HepG2 (cell line): Measurements from ENCODE around the gene AAMP. TPM values are rescaled to one million over a fixed set of nuclear protein-coding genes. Genes with fewer than 3 reads are reported as not detected.

Source experiments
- AHDC1 ChIP-seq: sonication (generic); formaldehyde crosslinking; IDR thresholded peaks from 2 replicates; pipeline ENCODE4 v1.5.1; 2020; ENCODE audit warnings: mild to moderate bottlenecking, missing genetic modification reagents, borderline replicate concordance
- AHR ChIP-seq: IDR thresholded peaks from 2 replicates; pipeline ENCODE4 v1.6.1; 2018; ENCODE audit warnings: missing genetic modification reagents, missing compliant biosample characterization
- FOXJ3 ChIP-seq: sonication (generic); formaldehyde crosslinking; IDR thresholded peaks from 2 replicates; pipeline ENCODE4 v1.4.0; 2020; ENCODE audit warnings: missing genetic modification reagents, mild to moderate bottlenecking, borderline replicate concordance
- GABPA ChIP-seq, 2 experiments: IDR thresholded peaks; 2 replicates each; pipeline ENCODE4 v1.6.1; 2011 to 2016; ENCODE audit warnings: low read depth in 2 of 2, low read length in 1 of 2, missing biosample characterization in 1 of 2, missing genetic modification characterization in 1 of 2
- NFATC3 ChIP-seq: sonication (generic); formaldehyde crosslinking; IDR thresholded peaks from 2 replicates; pipeline ENCODE4 v1.5.1; 2020; ENCODE audit warnings: mild to moderate bottlenecking, missing genetic modification reagents
- RBM22 ChIP-seq: fragments of 200-400 bp; formaldehyde crosslinking; optimal IDR thresholded peaks from 2 replicates; pipeline ENCODE3; 2017; ENCODE audit warnings: mild to moderate bottlenecking, low read length, moderate library complexity
- RXRB ChIP-seq: IDR thresholded peaks from 2 replicates; pipeline ENCODE4 v1.6.1; 2016; ENCODE audit warnings: borderline replicate concordance, missing genetic modification reagents, missing compliant biosample characterization
- SMAD1 ChIP-seq: sonication (generic); formaldehyde crosslinking; IDR thresholded peaks from 2 replicates; pipeline ENCODE4 v1.4.0; 2020; ENCODE audit warnings: missing genetic modification reagents, low read depth, mild to moderate bottlenecking, borderline replicate concordance
- SYNCRIP ChIP-seq: fragments of 200-400 bp; formaldehyde crosslinking; IDR thresholded peaks from 2 replicates; pipeline ENCODE4 v1.6.1; 2018; ENCODE audit warnings: mild to moderate bottlenecking, low read depth, low read length; ENCODE audit not compliant: insufficient read depth
- ZC3H4 ChIP-seq: sonication (generic); formaldehyde crosslinking; IDR thresholded peaks from 2 replicates; pipeline ENCODE4 v1.4.0; 2020; ENCODE audit warnings: missing genetic modification reagents, borderline replicate concordance
- ZFY ChIP-seq: sonication (generic); formaldehyde crosslinking; IDR thresholded peaks from 2 replicates; pipeline ENCODE4 v1.4.0; 2020; ENCODE audit warnings: missing genetic modification reagents
- ZIK1 ChIP-seq: sonication (generic); formaldehyde crosslinking; IDR thresholded peaks from 2 replicates; pipeline ENCODE4 v1.5.0; 2020; ENCODE audit warnings: mild to moderate bottlenecking, low read depth, missing genetic modification reagents, borderline replicate concordance
- ZNF430 ChIP-seq: sonication (generic); formaldehyde crosslinking; IDR thresholded peaks from 2 replicates; pipeline ENCODE4 v1.9.0; 2021; ENCODE audit warnings: mild to moderate bottlenecking, missing genetic modification reagents
- ZNF652 ChIP-seq: IDR thresholded peaks from 2 replicates; pipeline ENCODE4 v1.6.1; 2016; ENCODE audit warnings: low read depth, borderline replicate concordance
- polyA plus RNA-seq, 8 experiments: library from polyadenylated mRNA; depleted of rRNA in 3 of 8; stranded (reverse) in 7 of 8; unstranded in 1 of 8; fragments of >200 nt; fragmentation: Illumina TruSeq in 4 of 8; extraction: Trizol in 4 of 8; gene quantifications; 2 replicates each; pipeline versions ENCODE4 v1.2.1 to v1.2.3, GENCODE V29; 2011 to 2016; ENCODE audit warnings: low read depth in 4 of 8, missing spikeins in 1 of 8, mixed read lengths in 1 of 8; ENCODE audit not compliant: insufficient read depth in 1 of 8
- total RNA-seq, 5 experiments: library from RNA; depleted of rRNA; stranded (reverse); fragments of >200 nt; fragmentation: Illumina TruSeq; extraction: Trizol; gene quantifications; 2 replicates each; pipeline ENCODE4 v1.2.3, GENCODE V29; 2016; ENCODE audit warnings: low read depth in 1 of 5
- TF ChIP-seq, protein P1 (sequence below): sonication (generic); formaldehyde crosslinking; IDR thresholded peaks from 2 replicates; pipeline ENCODE4 v1.4.0; 2020; ENCODE audit warnings: missing genetic modification reagents, borderline replicate concordance
- TF ChIP-seq, protein P2 (sequence below): sonication (generic); formaldehyde crosslinking; IDR thresholded peaks from 2 replicates; pipeline ENCODE4 v1.4.0; 2020; ENCODE audit warnings: missing genetic modification reagents

Gene AAMP
- total and polyA plus RNA-seq, 2 of the 13 experiments (the other 11 are each of a cell fraction or from before 2014, with no cell fraction given) = 110 to 186 TPM

- TF ChIP-seq, protein P1, sequence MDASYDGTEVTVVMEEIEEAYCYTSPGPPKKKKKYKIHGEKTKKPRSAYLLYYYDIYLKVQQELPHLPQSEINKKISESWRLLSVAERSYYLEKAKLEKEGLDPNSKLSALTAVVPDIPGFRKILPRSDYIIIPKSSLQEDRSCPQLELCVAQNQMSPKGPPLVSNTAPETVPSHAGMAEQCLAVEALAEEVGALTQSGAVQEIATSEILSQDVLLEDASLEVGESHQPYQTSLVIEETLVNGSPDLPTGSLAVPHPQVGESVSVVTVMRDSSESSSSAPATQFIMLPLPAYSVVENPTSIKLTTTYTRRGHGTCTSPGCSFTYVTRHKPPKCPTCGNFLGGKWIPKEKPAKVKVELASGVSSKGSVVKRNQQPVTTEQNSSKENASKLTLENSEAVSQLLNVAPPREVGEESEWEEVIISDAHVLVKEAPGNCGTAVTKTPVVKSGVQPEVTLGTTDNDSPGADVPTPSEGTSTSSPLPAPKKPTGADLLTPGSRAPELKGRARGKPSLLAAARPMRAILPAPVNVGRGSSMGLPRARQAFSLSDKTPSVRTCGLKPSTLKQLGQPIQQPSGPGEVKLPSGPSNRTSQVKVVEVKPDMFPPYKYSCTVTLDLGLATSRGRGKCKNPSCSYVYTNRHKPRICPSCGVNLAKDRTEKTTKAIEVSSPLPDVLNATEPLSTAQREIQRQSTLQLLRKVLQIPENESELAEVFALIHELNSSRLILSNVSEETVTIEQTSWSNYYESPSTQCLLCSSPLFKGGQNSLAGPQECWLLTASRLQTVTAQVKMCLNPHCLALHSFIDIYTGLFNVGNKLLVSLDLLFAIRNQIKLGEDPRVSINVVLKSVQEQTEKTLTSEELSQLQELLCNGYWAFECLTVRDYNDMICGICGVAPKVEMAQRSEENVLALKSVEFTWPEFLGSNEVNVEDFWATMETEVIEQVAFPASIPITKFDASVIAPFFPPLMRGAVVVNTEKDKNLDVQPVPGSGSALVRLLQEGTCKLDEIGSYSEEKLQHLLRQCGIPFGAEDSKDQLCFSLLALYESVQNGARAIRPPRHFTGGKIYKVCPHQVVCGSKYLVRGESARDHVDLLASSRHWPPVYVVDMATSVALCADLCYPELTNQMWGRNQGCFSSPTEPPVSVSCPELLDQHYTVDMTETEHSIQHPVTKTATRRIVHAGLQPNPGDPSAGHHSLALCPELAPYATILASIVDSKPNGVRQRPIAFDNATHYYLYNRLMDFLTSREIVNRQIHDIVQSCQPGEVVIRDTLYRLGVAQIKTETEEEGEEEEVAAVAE (CRISPR knock-in tag) = no peak
- TF ChIP-seq ZNF430 (CRISPR knock-in tag) = peak; percentile 38; the same call in 1 of the 2 replicates
- peak; percentile 70 for TF ChIP-seq RBM22
- no peak for TF ChIP-seq ZC3H4 (CRISPR knock-in tag)
- TF ChIP-seq SMAD1 (CRISPR knock-in tag) = no peak
- TF ChIP-seq AHDC1 (CRISPR knock-in tag) = peak; percentile 87
- TF ChIP-seq SYNCRIP = no peak
- TF ChIP-seq FOXJ3 = 0 out of 2 replicates have a peak, but pooled peaks have one; percentile 26
- peak; percentile 92 for TF ChIP-seq RXRB (CRISPR knock-in tag)
- 0 out of 2 replicates have a peak, but pooled peaks have one; percentile 27 for TF ChIP-seq ZFY (CRISPR knock-in tag)
- no peak for TF ChIP-seq ZNF652 (CRISPR knock-in tag)
- no peak for TF ChIP-seq GABPA (IDR thresholded peaks at IDR 0.05; ENCODE audit: low read depth, low read length)
- TF ChIP-seq GABPA (CRISPR knock-in tag; IDR thresholded peaks at IDR 0.05; ENCODE audit: low read depth) = 0 out of 2 replicates have a peak, but pooled peaks have one; percentile 10
- no peak for TF ChIP-seq ZIK1 (CRISPR knock-in tag)
- TF ChIP-seq, protein P2, sequence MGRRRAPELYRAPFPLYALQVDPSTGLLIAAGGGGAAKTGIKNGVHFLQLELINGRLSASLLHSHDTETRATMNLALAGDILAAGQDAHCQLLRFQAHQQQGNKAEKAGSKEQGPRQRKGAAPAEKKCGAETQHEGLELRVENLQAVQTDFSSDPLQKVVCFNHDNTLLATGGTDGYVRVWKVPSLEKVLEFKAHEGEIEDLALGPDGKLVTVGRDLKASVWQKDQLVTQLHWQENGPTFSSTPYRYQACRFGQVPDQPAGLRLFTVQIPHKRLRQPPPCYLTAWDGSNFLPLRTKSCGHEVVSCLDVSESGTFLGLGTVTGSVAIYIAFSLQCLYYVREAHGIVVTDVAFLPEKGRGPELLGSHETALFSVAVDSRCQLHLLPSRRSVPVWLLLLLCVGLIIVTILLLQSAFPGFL (CRISPR knock-in tag) = no peak
- TF ChIP-seq NFATC3 (CRISPR knock-in tag) = peak; percentile 47; the same call in 1 of the 2 replicates
- TF ChIP-seq AHR (CRISPR knock-in tag) = no peak; the same call in 1 of the 2 replicates
Measured at GRCh38 chr2:218289639-218290315, 19.8 kb upstream of the AAMP start (continued).
